Epidermal melanocyte (primary cell): Measurements from ENCODE around the gene TMEM141.
"Not testable (repeated sequence)": the region's sequence is repeated elsewhere in the genome, so short reads cannot be mapped to it uniquely, and the experiment has no call there.

Source experiments
- DNase-seq: peaks from one replicate; pipeline ENCODE4 v3.0.0; 2011; ENCODE audit warnings: low spot score; ENCODE audit not compliant: insufficient read length

The TMEM141 gene

DNA sequence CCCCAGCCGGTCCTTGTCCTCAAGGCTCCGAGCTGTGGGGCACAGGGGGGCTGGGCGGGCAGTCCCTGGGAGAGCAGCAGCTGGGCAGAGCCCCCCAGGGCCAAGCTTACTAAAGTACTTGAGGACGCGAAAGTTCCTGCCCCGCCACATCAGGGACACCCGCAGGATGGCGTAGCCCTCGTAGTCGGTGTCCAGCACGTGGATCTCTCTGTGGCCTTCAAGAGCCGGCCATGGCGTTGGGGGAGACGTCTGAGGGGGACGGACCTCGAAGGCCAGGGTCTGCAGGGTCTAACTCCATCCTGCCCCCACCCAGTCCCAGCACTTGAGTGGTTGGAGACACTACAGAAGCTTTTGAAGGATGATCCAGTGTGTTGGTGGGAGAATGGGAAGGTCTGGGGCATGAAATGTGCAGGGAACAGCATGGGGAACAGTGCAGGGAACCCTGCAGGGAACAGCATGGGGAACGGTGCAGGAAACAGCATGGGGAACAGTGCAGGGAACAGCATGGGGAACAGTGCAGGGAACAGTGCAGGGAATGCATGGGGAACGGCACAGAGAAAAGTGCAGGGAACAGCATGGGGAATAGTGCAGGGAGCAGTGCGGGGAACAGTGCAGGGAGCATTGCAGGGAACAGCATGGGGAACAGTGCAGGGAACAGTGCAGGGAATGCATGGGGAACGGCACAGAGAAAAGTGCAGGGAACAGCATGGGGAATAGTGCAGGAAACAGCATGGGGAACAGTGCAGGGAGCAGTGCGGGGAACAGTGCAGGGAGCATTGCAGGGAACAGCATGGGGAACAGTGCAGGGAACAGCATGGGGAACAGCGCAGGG is 35.6 kb upstream of the TMEM141 start:
- not testable (repeated sequence) for DNase-seq

DNA sequence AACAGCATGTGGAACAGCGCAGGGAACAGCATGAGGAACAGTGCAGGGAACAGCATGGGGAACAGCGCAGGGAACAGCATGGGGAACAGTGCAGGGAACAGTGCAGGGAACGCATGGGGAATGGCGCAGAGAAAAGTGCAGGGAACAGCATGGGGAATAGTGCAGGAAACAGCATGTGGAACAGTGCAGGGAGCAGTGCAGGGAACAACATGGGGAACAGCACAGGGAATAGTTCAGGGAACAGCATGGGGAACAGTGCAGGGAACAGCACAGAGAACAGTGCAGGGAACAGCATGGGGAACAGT is 35.1 kb upstream of the TMEM141 start:
- no peak for DNase-seq

DNA sequence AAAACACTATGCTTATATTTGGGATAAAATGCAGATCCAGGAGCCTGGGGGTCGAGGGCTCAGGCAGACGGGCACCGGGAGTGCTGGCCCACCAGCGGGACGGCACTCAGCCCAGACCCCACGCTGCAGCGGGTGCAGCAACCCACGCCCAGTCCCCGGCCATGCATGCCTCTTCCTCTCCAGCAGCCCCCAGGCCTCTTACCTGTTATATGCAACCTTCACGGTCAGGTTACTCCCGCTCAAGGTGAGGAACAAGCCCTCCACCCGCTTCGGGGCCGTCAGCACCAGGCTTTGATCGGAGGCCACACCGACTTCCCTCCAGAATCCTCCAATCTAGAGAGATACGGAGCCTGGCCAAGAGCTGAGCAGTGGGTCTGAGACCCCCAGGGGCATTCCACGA is 34.3 kb upstream of the TMEM141 start:
- DNase-seq, result no peak

DNA sequence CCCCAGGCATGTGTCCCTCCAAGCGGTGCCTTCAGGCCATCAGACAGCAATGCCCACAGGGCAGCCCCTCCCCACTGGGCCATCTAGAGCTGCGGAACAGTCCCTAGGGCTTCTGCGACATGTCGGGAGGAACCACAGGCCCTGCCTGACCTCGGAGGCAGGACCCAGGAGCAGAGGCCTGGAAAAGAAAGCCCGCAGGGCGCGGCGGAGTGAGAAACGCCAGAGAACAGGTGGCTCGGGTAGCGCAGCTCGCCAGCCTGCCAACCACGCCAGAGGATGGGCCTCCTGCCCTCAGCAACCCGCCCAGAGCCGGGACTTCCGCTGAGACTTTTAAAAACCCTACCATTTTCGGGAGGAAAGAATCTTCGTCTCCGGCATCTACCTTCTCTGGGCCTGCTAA is 33.8 kb upstream of the TMEM141 start:
- no peak for DNase-seq

DNA sequence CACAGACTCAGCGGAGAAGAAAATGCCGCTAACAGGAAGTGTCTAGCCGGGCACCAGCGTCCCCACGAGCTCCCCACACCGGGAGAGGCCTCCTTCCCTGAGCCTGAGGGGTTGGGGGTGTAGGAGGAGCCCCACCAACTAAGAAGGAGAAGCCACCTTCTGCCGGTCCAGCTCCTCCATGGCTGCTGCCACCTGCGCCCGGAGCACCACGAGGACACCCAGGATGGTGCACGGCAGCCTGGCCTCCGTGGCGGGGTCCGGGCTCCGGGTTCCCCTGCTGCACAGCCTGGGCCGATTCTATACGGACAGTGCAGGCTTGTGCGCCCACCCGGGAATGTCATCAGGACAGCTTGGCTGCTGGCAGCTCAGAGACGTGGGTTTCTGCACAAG is 33.4 kb upstream of the TMEM141 start:
- no peak for DNase-seq

DNA sequence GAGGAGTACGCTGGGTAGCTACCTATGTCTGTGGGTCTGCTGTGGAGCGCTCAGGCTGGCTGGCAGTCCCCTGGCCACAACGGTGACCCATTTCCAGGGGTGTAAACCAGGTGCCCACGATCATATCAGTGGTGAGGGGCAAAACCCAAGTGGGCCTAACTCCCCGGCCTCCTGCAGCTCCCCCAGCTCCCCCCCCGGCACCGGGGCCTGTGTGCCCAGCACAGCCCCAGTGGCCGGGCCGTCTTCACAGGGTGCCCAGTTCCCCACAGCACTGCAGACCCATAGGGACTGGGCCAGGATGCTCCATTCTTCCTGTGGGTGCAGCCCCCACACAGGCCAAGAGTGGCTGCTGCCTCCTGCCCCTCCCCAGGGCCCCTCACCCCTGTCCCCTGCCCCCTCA is 32.1 kb upstream of the TMEM141 start:
- no peak for DNase-seq

DNA sequence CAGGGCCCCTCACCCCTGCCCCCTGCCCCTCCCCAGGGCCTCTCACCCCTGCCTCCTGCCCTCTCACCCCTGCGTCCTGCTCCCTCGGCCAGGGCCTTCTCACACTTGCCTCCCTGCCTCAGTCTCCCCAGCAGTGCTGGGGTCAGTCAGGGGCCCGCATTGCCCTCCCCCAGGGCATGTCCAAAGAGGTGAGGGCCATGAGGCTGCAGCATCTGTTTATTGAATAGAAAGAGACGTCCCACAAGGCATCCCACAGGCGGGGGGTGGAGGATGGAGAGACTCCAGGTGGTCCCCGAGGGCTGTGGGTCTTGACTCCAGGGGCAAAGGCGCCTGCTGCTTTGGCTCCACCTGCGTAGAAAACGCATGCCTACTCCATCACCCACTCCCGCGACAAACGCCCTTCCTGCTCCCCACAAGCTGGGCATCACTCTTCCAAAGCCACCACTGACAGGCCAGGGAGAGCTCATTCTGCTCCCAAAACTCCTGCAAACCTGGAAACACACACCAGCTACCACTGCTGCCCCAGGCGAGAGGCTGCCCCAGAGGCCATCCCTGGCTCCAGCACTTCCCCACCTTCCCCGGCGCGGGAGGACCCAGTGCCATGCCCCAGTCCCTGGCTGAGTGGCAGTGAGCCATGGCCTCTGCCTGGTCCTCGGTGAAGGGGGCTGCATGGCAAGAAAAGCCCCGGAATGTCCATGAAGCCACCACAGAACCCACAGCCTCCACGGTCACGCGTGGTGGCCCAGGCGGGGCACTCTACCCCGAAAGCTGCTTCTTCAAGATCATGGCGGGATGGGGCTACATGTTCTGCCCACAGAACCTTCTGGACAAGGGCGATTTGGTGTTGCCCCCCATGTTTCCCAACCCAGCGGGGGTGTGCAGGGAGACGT is 31.5 kb upstream of the TMEM141 start:
- no peak for DNase-seq

DNA sequence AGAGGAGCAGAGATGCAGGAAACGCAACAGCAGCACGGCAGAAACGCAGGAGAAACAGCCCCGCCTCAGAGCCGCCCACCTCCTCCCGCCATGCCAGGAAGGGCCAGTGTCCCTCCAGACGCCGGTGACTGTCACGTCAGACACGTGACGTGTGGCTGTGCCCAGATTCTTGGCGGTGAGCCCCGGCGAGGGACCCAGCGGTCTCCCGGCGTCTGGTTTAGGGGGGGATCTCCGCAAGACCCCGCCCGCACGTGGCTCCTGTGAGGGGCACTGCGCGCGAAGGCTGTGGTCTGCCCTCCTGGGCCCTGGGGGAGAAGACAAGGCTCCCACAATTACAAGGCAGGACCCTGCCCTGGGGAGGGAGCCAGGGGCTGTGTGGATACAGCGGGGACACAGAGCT is 30.7 kb upstream of the TMEM141 start:
- DNase-seq, result no peak

DNA sequence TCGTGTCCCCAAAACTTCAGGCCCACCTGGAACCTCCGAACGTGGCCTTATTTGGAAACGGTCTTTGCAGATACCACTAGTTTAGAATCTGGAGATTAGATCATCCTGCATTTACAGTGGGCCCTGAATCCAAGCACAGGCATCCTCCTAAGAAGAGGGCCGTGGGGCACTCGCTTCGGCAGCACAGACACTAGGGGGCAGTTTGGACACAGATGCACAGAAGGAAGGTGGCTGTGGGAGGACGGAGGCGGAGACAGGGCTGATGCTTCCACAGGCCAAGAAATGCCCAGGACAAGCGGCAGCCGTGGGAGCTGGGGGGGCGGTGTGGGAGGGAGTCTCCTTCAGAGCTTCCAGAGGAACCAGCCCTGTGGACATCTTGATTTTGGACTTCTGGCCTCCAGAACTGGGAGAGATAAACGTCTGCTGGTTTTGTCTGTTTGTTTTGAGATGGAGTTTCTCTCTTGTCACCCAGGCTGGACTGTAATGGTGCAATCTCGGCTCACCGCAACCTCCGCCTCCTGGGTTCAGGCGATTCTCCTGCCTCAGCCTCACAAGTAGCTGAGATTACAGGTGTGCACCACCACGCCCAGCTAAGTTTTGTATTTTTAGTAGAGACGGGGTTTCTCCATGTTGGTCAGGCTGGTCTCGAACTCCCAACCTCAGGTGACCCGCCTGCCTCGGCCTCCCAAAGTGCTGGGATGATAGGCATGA is 30.2 kb upstream of the TMEM141 start:
- DNase-seq, result not testable (repeated sequence)

DNA sequence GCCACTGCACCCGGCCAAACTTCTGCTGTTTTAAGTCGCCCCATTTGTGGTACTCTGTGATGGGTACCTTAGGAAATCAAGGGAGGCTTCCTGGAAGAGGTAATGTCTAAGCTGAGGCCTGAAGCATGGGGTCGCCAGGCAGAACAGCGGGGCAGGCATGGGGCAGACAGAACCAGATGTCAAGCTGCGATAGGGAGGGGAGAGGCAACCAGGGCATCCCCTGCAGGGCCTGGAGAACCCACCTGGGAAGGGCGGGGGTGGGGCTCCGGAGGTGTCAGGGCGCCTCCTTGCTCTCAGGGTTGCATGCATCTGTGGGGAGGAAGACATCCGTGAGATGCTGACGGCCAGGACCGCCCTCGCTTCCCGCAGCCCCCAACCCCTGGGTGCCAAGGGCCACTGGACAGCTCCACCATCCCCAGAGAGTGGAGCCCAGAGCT is 29.6 kb upstream of the TMEM141 start:
- DNase-seq, result no peak

DNA sequence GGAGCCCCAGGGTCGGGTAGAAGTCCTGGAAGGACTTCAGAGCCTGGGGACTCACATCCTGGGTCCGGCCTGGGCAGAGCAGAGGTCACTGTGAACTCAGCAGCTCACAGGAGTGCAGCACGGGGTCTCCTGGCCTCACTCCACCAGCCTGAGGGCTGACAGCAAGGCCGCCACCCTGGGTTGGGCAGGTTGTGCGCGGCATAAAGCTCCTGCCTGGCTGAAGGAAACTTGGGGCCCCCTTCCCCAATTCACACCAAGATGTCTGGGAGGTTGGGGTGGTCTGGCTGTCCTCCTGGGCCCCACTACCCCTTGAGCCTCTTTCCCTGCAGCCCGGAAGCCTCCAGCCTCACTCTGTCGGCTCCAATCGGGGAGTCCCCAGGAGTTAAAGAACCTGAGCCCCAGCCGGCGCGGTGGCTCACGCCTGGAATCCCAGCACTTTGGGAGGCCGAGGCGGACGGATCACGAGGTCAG is 28.9 kb upstream of the TMEM141 start:
- DNase-seq, result no peak

DNA sequence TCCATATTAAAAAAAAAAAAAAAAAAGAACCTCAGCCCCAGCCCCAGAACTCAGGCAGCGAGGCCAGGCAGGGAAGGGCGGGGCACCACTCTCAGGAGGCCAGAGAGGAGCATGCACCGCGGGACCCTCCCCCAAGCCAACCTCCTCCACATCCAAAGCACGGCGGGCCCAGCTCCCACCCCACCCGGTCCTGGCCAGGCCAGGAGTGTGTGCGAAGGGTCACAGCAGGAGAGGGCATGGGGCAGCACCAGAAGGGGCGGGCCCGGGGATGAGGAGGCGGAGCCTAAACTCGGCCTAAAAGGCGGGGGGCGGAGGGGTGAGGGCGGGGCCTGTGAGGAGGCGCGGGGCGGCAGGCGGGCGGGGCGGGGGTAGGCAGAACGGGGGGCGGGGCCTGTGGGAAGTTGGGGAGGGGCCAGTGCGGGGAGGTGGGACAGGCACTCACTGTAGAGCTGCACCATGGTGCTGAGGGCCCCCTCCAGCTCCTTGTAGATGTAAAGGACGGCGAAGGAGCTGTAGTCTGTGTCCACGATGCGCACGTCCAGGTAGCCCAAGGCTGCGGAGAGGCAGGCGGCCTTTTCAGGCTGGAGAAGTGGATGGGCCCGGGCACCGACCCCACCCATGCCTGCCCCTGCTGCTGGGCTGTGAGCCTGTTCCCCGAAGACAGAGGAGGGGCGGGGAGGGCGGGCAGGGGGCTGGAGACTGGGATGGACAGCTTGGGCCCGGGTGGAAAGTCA is 28.1 kb upstream of the TMEM141 start:
- no peak for DNase-seq

DNA sequence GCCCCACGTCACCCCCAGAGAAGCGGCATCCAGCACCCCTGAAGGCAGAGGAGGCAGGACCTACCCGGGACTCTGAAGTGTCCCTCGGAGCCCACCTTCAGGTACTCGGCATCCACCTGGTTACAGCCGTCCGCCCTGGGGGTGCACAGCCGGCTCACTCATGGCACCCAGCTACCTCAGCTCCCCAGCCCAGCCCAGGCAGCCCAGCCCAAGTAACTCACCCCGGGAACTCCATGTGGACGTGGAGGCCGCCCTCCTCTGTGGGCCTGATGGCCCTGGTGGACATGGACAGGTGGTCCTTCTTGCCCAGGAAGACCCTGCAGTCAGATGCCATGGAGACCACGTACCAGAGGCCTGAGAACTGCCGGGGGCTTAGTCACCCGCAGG is 27.5 kb upstream of the TMEM141 start:
- DNase-seq, result peak; percentile 5

DNA sequence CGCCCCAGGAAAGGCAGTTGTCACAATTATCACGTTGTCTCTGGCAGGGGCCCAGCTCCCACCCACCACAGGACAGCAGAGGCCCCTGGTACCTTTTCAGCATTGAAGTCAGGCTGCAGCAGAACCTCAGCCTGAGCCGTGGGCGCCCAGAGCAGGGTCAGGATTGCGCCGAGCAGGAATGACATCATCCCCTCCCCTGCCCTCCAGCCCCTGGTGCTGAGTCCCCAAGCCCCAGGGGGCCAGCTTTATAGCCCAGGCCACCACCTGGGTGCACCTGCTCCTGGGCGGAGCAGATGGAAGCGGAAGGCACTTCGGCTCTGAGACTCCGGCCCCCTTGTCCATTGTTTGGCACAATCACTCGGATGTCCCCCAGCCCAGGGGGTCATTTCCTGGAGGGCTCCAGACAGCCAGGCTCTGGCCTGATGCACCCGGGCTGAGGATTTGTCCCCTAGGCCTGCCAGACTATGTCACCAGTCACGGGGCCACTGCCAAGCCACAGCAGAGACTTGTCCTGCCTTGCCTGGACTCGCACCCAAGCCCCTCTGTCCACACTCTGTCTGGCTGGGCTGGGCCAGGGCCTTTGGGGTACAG is 26.7 kb upstream of the TMEM141 start, which contains the start of gene LCN15:
Gene LCN15, minus strand, starts transcription at position 218 of the 591 bp plus-strand sequence. Its CDS starts 30 bp downstream, at position 188.
- peak; percentile 5 for DNase-seq

DNA sequence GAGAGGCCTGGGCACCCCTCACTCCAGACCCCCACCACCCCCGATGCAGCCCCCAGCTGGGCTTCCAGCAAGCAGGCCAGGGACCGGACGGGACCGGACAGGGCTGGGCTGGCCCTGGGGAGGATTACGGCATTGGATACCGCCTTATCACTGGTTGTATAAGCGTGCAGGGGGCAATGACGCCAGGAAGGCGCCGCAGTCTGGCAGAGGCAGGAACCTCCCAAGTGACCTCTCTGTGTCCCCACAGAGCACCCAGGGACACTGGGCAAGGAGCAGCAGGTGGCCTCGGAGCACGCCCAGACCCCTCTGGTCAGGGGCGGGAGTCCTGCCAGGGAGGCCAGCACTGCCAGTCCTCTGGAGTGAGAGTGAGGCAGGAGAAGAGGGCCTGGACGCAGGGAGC is 26.1 kb upstream of the TMEM141 start:
- peak; percentile 3 for DNase-seq

DNA sequence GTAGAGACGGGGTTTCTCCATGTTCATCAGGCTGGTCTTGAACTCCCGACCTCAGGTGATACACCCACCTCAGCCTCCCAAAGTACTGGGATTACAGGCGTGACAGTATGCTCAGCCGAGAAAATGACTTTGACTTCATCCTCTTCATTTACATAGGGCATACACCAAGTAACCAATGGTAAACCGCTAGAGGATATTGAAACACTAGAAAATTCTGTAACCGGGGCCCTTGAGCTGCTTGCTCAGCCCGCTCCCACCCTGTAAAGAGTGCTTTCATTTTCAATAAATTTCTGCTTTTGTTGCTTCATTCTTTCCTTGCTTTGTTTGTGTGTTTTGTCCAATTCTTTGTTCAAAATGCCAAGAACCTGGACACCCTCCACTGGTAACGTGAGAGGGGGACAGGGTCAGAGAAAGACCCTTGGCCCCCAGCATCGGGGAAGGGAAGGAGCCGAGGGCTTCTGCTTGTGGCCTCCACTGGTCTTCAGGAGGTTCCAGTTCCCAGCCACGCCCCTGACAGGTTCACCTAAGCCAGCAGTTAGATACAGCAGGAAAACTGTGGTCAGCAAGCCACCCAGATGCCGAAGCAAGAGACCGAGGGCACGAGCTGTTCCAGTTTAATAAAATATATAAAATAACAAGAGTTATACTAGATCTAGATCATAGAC is 25.3 kb upstream of the TMEM141 start:
- DNase-seq, result peak; percentile 4

DNA sequence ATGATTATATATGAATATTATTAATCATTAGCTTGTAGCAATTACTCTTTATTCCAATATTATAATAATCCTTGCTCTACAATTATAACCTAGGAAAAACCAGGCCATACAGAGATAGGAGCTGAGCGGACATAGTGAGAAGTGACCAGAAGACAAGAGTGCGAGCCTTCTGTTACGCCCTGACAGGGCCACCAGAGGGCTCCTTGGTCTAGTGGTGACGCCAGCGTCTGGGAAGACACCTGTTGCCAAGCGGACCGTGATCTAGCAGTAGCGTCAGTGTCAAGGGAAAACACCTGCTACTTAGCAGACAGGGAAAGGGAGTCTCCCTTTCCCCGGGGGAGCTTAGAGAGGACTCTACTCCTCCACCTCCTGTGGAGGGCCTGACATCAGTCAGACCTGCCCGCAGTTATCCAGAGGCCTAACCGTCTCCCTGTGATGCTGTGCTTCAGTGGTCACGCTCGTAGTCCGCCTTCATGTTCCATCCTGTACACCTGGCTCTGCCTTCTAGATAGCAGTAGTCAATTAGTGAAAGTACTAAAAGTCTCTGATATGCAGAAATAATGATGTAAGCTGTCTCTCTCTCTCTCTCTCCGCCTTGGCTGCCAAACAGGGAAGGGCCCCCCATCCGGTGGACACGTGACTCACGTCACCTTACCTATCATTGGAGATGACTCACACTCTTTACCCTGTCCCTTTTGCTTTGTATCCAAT is 24.6 kb upstream of the TMEM141 start:
- not testable (repeated sequence) for DNase-seq

DNA sequence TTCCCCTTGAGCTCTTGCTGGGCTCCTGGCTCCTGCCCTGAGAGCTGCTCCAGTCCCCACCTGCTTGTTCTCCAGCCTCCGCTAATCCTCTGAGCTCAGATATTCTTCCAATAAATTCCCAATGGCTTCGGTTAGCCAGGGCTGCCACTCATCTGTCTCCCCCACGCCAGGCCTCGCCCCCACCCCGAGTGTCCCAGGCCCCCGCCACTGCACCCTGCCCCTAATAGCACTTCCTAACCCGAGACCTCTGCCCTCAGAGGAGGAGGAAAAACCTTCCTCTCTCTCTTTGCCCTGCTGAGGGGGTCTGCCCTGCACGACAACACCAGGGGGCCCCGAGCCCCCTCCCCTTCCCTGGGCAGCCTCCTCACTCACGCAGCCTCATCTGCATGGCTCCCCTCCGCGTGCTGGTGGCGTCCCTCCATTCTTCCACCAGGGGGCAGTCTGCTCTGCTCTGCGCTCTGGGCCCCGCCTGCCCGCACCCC is 21.4 kb upstream of the TMEM141 start:
- DNase-seq, result peak; percentile 41

DNA sequence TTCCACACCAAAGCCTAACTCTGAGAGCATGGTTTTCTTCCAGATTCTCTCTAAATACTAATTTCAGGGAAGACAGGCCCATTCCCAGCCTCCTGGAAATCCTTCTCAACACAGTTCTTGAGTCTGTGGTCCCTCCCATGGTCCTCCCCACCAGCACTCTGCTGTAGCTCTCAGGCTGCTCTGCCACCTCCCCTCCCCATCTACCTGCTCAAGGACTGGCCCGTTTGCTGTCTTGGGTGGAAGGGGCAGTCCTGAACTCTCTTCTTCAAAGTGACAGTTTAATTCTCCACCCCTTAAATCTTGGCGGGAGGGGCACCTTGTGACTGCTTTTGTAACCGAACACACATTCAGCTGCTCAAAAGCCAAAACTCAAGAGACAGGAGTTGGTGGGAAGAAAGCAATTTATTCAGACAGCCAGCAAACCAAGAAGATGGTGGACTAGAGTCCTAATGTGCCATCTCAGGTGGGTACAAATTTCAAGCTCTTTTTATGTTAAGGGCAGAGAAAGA is 19.2 kb upstream of the TMEM141 start:
- peak; percentile 22 for DNase-seq
